Right hindlimb (tissue), 1 donor: ENCODE measurements around the gene IGF2BP3.
"Not testable (repeated sequence)": the region's sequence is repeated elsewhere in the genome, so short reads cannot be mapped to it uniquely, and the experiment has no call there.

Experiments
- DNase-seq: peaks from one replicate; pipeline ENCODE4 v3.0.0-alpha.2; 2018

IGF2BP3 gene

GRCh38 chr7:23419845-23420244 is 50.4 kb downstream of the IGF2BP3 start:
- no peak for DNase-seq

GRCh38 chr7:23419160-23419559 is 51.1 kb downstream of the IGF2BP3 start:
- no peak for DNase-seq

- DNase-seq, result no peak
These were observed 52.2 kb downstream of the IGF2BP3 start for GRCh38 chr7:23418046-23418445.

GRCh38 chr7:23415198-23415597 is 55.1 kb downstream of the IGF2BP3 start:
- no peak for DNase-seq

GRCh38 chr7:23410446-23411183 is 59.7 kb downstream of the IGF2BP3 start:
- no peak for DNase-seq

- not testable (repeated sequence) for DNase-seq
These were observed 63.7 kb downstream of the IGF2BP3 start for GRCh38 chr7:23406564-23406963.

- no peak for DNase-seq
These were observed 65.1 kb downstream of the IGF2BP3 start for GRCh38 chr7:23405240-23405618.

GRCh38 chr7:23404546-23405239 is 65.6 kb downstream of the IGF2BP3 start:
- no peak for DNase-seq

- DNase-seq, result no peak
These were observed 66.3 kb downstream of the IGF2BP3 start for GRCh38 chr7:23403970-23404369.

GRCh38 chr7:23398090-23398489 is 72.2 kb downstream of the IGF2BP3 start:
- DNase-seq, result not testable (repeated sequence)

- DNase-seq, result no peak
These were observed 73.0 kb downstream of the IGF2BP3 start for GRCh38 chr7:23397241-23397640.

GRCh38 chr7:23396222-23397015 is 73.9 kb downstream of the IGF2BP3 start:
- no peak for DNase-seq

- no peak for DNase-seq
These were observed 75.7 kb downstream of the IGF2BP3 start for GRCh38 chr7:23394488-23395171.

GRCh38 chr7:23393636-23394035 is 76.7 kb downstream of the IGF2BP3 start:
- no peak for DNase-seq

- no peak for DNase-seq
These were observed 80.6 kb downstream of the IGF2BP3 start for GRCh38 chr7:23389701-23390100.

- no peak for DNase-seq
These were observed 82.7 kb downstream of the IGF2BP3 start for GRCh38 chr7:23387583-23387982.

- no peak for DNase-seq
These were observed 85.2 kb downstream of the IGF2BP3 start for GRCh38 chr7:23385140-23385539.

- DNase-seq, result no peak
These were observed 87.1 kb downstream of the IGF2BP3 start for GRCh38 chr7:23383225-23383624.

GRCh38 chr7:23380961-23381360 is 89.3 kb downstream of the IGF2BP3 start:
- DNase-seq, result no peak

GRCh38 chr7:23380556-23380955 is 89.7 kb downstream of the IGF2BP3 start:
- no peak for DNase-seq

GRCh38 chr7:23378996-23379395 is 91.3 kb downstream of the IGF2BP3 start:
- DNase-seq, result no peak

GRCh38 chr7:23377134-23377533 is 93.2 kb downstream of the IGF2BP3 start:
- no peak for DNase-seq
